Stimulated activated CD4-positive, alpha-beta T cell treated with anti-CD3 and anti-CD28 coated beads, Interleukin-12 subunit alpha, Interleukin-12 subunit beta, amount 100 ng/mL, for 48 hours (primary cell): ENCODE results near the gene CST7.

Source experiments
- DNase-seq, 3 donors: peaks; one replicate each; pipeline ENCODE4 v3.0.0-alpha.2; 2020; ENCODE audit warnings: low read depth in 2 of 3, low spot score in 1 of 3

The CST7 gene

GRCh38 chr20:24950836-24951525, 1.9 kb downstream of the CST7 start:
- DNase-seq: no peak

GRCh38 chr20:24951536-24952083, 2.5 kb downstream of the CST7 start:
- no peak for DNase-seq

- DNase-seq: no peak
Measured at GRCh38 chr20:24952376-24953208, 3.5 kb downstream of the CST7 start.

- DNase-seq: no peak
Measured at GRCh38 chr20:24953209-24953575, 4.1 kb downstream of the CST7 start.

- DNase-seq: no peak
Measured at GRCh38 chr20:24953621-24954133, 4.6 kb downstream of the CST7 start.

- DNase-seq: no peak
Measured at GRCh38 chr20:24954151-24954550, 5.1 kb downstream of the CST7 start.

- DNase-seq: no peak
Measured at GRCh38 chr20:24954566-24954965, 5.5 kb downstream of the CST7 start.

- no peak for DNase-seq
Measured at GRCh38 chr20:24955045-24955444, 6.0 kb downstream of the CST7 start.

- no peak for DNase-seq
Measured at GRCh38 chr20:24956001-24956841, 7.2 kb downstream of the CST7 start.

- no peak for DNase-seq
Measured at GRCh38 chr20:24957326-24958016, 8.4 kb downstream of the CST7 start.

GRCh38 chr20:24958506-24959385, 9.7 kb downstream of the CST7 start:
- DNase-seq: no peak

GRCh38 chr20:24959591-24960301, 10.7 kb downstream of the CST7 start:
- no peak for DNase-seq

GRCh38 chr20:24960302-24960801, 11.3 kb downstream of the CST7 start:
- DNase-seq: no peak

- no peak for DNase-seq
Measured at GRCh38 chr20:24960861-24961260, 11.8 kb downstream of the CST7 start.

GRCh38 chr20:24961384-24962181, 12.5 kb downstream of the CST7 start:
- no peak for DNase-seq

GRCh38 chr20:24962182-24962492, 13.1 kb downstream of the CST7 start:
- no peak for DNase-seq

GRCh38 chr20:24962510-24962909, 13.4 kb downstream of the CST7 start:
- DNase-seq: no peak
